Neuronal stem cell (in vitro differentiated cells): ENCODE results near the gene ACO2. TPM values are rescaled to one million over a fixed set of nuclear protein-coding genes. Genes with fewer than 3 reads are reported as not detected.

Experiments
- DNase-seq: peaks from one replicate; pipeline ENCODE4 v3.0.0-alpha.2; 2013; ENCODE audit warnings: low spot score
- H2AFZ ChIP-seq: one replicate; pipeline ENCODE4 v1.6.1; 2013; ENCODE audit warnings: mild to moderate bottlenecking, low read length, inconsistent platforms
- H2AK5ac ChIP-seq: 2 replicates; pipeline ENCODE4 v1.6.1; 2013; ENCODE audit warnings: low read depth, mild to moderate bottlenecking, inconsistent platforms, low read length, moderate library complexity, mixed read lengths
- H2BK120ac ChIP-seq: 2 replicates; pipeline ENCODE4 v1.6.1; 2013; ENCODE audit warnings: low read depth, mild to moderate bottlenecking, inconsistent platforms, low read length, moderate library complexity, mixed read lengths
- H2BK12ac ChIP-seq: one replicate; pipeline ENCODE4 v1.6.1; 2013; ENCODE audit warnings: low read length, inconsistent platforms
- H2BK15ac ChIP-seq: 2 replicates; pipeline ENCODE4 v1.6.1; 2013; ENCODE audit warnings: mild to moderate bottlenecking, low read length, inconsistent platforms, mixed read lengths
- H2BK5ac ChIP-seq: one replicate; pipeline ENCODE4 v1.6.1; 2013; ENCODE audit warnings: inconsistent platforms, mild to moderate bottlenecking, low read length, moderate library complexity
- H3K14ac ChIP-seq: one replicate; pipeline ENCODE4 v1.6.1; 2013; ENCODE audit warnings: low read length, inconsistent platforms
- H3K18ac ChIP-seq: 2 replicates; pipeline ENCODE4 v1.6.1; 2013; ENCODE audit warnings: low read length, inconsistent platforms
- H3K23ac ChIP-seq: 2 replicates; pipeline ENCODE4 v1.6.1; 2013; ENCODE audit warnings: low read depth, mild to moderate bottlenecking, mixed read lengths, low read length, inconsistent platforms; ENCODE audit not compliant: poor library complexity
- H3K27ac ChIP-seq: replicated peaks from 3 replicates; pipeline ENCODE4 v1.5.1; 2013; ENCODE audit warnings: low read length, inconsistent platforms
- H3K27me3 ChIP-seq, 3 experiments: 2 replicates each; pipeline ENCODE4 v1.6.1; 2013; ENCODE audit warnings: low read length in 3 of 3, mild to moderate bottlenecking in 2 of 3, inconsistent platforms in 1 of 3, low read depth in 1 of 3, mixed read lengths in 1 of 3, moderate library complexity in 1 of 3; ENCODE audit not compliant: control insufficient read depth in 3 of 3, insufficient read depth in 3 of 3
- H3K36me3 ChIP-seq, 2 donors: replicated peaks in 1 of 2; 2 replicates each; pipeline ENCODE4 v1.6.1; 2013; ENCODE audit warnings: low read length in 2 of 2; ENCODE audit not compliant: control insufficient read depth in 2 of 2, insufficient read depth in 2 of 2
- H3K4ac ChIP-seq: 2 replicates; pipeline ENCODE4 v1.6.1; 2013; ENCODE audit warnings: inconsistent platforms, mild to moderate bottlenecking, low read length, moderate library complexity
- H3K4me1 ChIP-seq, 2 donors: 1 replicate in 1 of 2; 2 replicates in 1 of 2; pipeline ENCODE4 v1.6.1; 2013; ENCODE audit warnings: low read length in 2 of 2, low read depth in 1 of 2; ENCODE audit not compliant: control insufficient read depth in 2 of 2, insufficient read depth in 1 of 2
- H3K4me2 ChIP-seq: one replicate; pipeline ENCODE4 v1.6.1; 2013; ENCODE audit warnings: mild to moderate bottlenecking, low read length, inconsistent platforms; ENCODE audit not compliant: insufficient read depth, poor library complexity, severe bottlenecking
- H3K4me3 ChIP-seq, 2 donors: 2 replicates each; pipeline ENCODE4 v1.5.1; 2013; ENCODE audit warnings: low read length in 2 of 2, mild to moderate bottlenecking in 2 of 2, inconsistent platforms in 1 of 2, moderate library complexity in 1 of 2
- H3K79me1 ChIP-seq: one replicate; pipeline ENCODE4 v1.6.1; 2013; ENCODE audit warnings: low read depth, mild to moderate bottlenecking, inconsistent platforms, low read length, moderate library complexity
- H3K9ac ChIP-seq: one replicate; pipeline ENCODE4 v1.6.1; 2013; ENCODE audit warnings: mild to moderate bottlenecking, low read depth, low read length, inconsistent platforms; ENCODE audit not compliant: poor library complexity
- H3K9me3 ChIP-seq, 2 donors: replicated peaks in 1 of 2; 2 replicates each; pipeline versions ENCODE3 to v1.6.1; 2013; ENCODE audit warnings: low read length in 2 of 2, mild to moderate bottlenecking in 2 of 2, inconsistent platforms in 1 of 2, low read depth in 1 of 2, mixed read lengths in 1 of 2, moderate library complexity in 1 of 2; ENCODE audit not compliant: control insufficient read depth in 2 of 2, insufficient read depth in 1 of 2
- H4K8ac ChIP-seq: one replicate; pipeline ENCODE4 v1.6.1; 2013; ENCODE audit warnings: low read depth, mild to moderate bottlenecking, inconsistent platforms, low read length, moderate library complexity
- H4K91ac ChIP-seq: one replicate; pipeline ENCODE4 v1.6.1; 2013; ENCODE audit warnings: low read length, low read depth, mild to moderate bottlenecking, inconsistent platforms; ENCODE audit not compliant: poor library complexity
- WGBS, 2 donors: extraction: QIAGEN DNeasy Blood & Tissue Kit; methylation state at CpG; one replicate each; pipeline ENCODE4 v1.1.7; 2013; ENCODE audit warnings: missing lambda C conversion rate in 2 of 2, mixed read lengths in 1 of 2; ENCODE audit not compliant: insufficient read length in 2 of 2, insufficient replicate concordance in 1 of 2; ENCODE audit errors: extremely low coverage in 2 of 2; 5-methylcytosine and 5-hydroxymethylcytosine counted together
- polyA plus RNA-seq, 2 experiments: library from polyadenylated mRNA; stranded (reverse); fragments of 200-250 nt; gene quantifications; one replicate each; pipeline ENCODE4 v1.2.3, GENCODE V29; 2013

Gene ACO2
- 41.4 TPM for polyA plus RNA-seq (2013, experiment 1 of 2)
- polyA plus RNA-seq (2013, experiment 2 of 2), result 40.9 TPM

DNA sequence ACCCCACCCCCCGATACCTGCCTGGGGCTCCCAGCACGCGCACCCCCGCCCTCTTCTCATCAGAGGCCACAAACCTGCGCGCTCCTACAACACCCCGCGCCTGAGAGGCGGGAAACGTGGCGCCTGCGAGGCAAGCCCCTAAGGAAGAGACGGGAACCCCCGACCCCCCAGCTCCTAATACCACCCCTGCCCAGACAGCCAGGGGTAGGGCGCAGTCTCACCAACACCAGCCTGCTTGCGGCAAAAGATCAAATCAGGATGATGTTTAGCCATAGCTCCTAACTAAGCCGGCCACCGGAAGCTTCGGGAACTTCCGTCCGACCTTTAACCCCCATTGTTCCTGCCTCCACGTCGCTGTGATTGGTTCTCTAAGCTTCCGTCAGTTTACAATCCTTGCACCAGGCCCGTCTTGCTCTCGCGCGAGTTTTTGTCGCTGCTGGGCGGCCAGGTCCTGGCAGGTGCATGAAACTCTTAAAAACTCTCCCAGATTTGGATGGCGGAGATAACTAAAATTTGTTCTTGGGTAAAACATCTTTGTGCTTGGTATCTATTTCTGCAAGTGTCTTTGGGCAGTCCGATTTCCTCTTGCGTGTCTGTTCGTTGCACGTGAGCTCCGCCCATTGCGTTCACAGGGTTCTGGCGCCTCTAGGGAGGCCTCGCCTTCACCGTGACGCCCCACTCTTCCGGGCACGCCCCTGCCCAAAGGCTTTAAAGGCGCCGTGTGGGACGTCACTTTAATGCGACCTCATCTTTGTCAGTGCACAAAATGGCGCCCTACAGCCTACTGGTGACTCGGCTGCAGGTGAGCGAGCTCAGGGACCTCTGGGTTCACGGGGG is at the start of gene ACO2, which contains the start of gene PHF5A:
Gene ACO2 (plus strand): TSS at position 737 of the 837 bp plus-strand sequence. CDS start 30 bp downstream, at position 767.
Gene PHF5A (minus strand): TSS at position 312 of the 837 bp plus-strand sequence. CDS start 39 bp downstream, at position 273.
- Histone ChIP-seq H3K79me1 (peaks cover 22% of the 10 kb centered on the region), H3K4me1 (peaks cover 8 to 15% of the 10 kb centered on the region in 2 donors), H3K9me3 (no peaks in the 10 kb centered on the region), H2AK5ac (peak within 1 kb of the TSS; percentile 66), H4K91ac (no peak within 1 kb of the TSS), H3K4me3 (peak within 1 kb of the TSS; percentile 93 to 95), H3K4me2 (peak within 1 kb of the TSS; percentile 67), H2AFZ (peak within 1 kb of the TSS; percentile 94), H3K27ac (peak within 1 kb of the TSS; percentile 67), H2BK15ac (no peak within 1 kb of the TSS), H3K23ac (peak within 1 kb of the TSS; percentile 71), H3K27me3 (no peaks in the 10 kb centered on the region), H3K36me3 (peaks cover 30 to 55% of the 10 kb centered on the region in 2 donors), H2BK5ac (peak within 1 kb of the TSS; percentile 83), H2BK120ac (no peak within 1 kb of the TSS), H3K14ac (peak within 1 kb of the TSS; percentile 25), H2BK12ac (no peak within 1 kb of the TSS), H3K9ac (peak within 1 kb of the TSS; percentile 91), H3K4ac (peak within 1 kb of the TSS; percentile 41), H3K18ac (peak within 1 kb of the TSS; percentile 90), H4K8ac (no peak within 1 kb of the TSS)
- no CpG with 5 or more reads among the region's 51 CpGs for WGBS, 2 donors
- peak; percentile 99 for DNase-seq

- H3K18ac ChIP-seq, result no peak overlapping the region
- WGBS, 2 donors, result no CpG with 5 or more reads among the region's 9 CpGs
- no peak overlapping the region for H3K14ac ChIP-seq
- peaks cover 4 to 25% of the 10 kb centered on the region in 2 donors for H3K36me3 ChIP-seq
- no peak overlapping the region for H2AK5ac ChIP-seq
- no peaks in the 10 kb centered on the region for H3K27me3 ChIP-seq
- peaks cover 0 to 2% of the 10 kb centered on the region in 2 donors for H3K4me1 ChIP-seq
- no peak overlapping the region for H3K4me3 ChIP-seq
- DNase-seq, result no peak
- no peak overlapping the region for H3K9ac ChIP-seq
- peak overlapping the region; percentile 34 for H3K23ac ChIP-seq
- H4K8ac ChIP-seq, result no peak overlapping the region
- H2AFZ ChIP-seq, result no peak overlapping the region
- H3K27ac ChIP-seq, result no peak overlapping the region
- H3K79me1 ChIP-seq, result no peaks in the 10 kb centered on the region
- no peak overlapping the region for H2BK120ac ChIP-seq
- H4K91ac ChIP-seq, result no peak overlapping the region
- H2BK15ac ChIP-seq, result no peak overlapping the region
- no peak overlapping the region for H2BK5ac ChIP-seq
- H2BK12ac ChIP-seq, result no peak overlapping the region
- H3K4me2 ChIP-seq, result no peak overlapping the region
- H3K4ac ChIP-seq, result no peak overlapping the region
- H3K9me3 ChIP-seq, result no peaks in the 10 kb centered on the region
Measured at GRCh38 chr22:41425660-41426365, 43.1 kb upstream of the ACO2 start.

DNA sequence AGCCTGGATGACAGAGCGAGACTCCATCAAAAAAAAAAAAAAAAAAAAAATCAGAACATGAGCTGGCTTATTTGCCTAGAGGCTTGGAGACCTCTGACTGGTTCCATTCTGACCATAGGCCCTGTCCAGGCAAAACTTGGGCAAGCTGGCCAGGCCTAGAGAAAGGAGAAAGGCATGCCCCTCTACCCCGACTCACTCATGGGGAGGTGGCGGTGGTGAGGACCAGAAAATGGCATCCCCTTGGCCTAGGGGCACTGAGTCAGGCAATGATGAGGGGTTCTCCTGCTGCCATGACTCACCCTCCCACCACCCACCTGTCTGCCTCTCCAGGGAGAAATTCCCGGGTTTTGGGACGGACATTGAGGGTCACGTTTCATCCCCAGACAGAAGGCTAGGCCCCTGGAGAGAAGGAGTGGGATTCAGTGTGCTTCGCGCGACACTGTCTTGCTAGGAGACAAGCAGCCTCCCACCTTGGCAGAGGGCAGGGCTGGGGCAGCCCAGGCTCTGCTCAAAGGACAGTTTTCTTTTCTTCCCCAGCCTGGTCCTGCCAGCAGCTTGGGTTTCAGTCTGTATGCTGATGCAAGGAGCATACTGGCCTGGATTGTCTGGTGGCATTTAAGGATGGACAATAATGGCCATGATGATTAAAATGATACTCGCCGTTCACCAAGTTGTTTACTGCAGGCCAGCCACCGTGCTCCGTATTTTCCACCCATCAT is 39.5 kb upstream of the ACO2 start:
- no peaks in the 10 kb centered on the region for H3K27me3 ChIP-seq
- peaks cover 0 to 2% of the 10 kb centered on the region in 2 donors for H3K4me1 ChIP-seq
- no peak overlapping the region for H3K4me2 ChIP-seq
- peak overlapping the region; percentile 61 for H3K23ac ChIP-seq
- H3K14ac ChIP-seq, result no peak overlapping the region
- H3K4ac ChIP-seq, result no peak overlapping the region
- H3K4me3 ChIP-seq, result no peak overlapping the region
- no peak overlapping the region for H2BK15ac ChIP-seq
- H2BK120ac ChIP-seq, result no peak overlapping the region
- no peak overlapping the region for H4K8ac ChIP-seq
- peaks cover 11 to 46% of the 10 kb centered on the region in 2 donors for H3K36me3 ChIP-seq
- no peak overlapping the region for H2AK5ac ChIP-seq
- H2AFZ ChIP-seq, result no peak overlapping the region
- no peak overlapping the region for H4K91ac ChIP-seq
- H3K27ac ChIP-seq, result peak overlapping the region; percentile 19
- H3K79me1 ChIP-seq, result peaks cover 6% of the 10 kb centered on the region
- no peak for DNase-seq
- no peaks in the 10 kb centered on the region for H3K9me3 ChIP-seq
- WGBS, 2 donors, result no CpG with 5 or more reads among the region's 13 CpGs
- no peak overlapping the region for H2BK5ac ChIP-seq
- H3K9ac ChIP-seq, result peak overlapping the region; percentile 57
- H2BK12ac ChIP-seq, result no peak overlapping the region
- no peak overlapping the region for H3K18ac ChIP-seq
